GM19239 (cell line): ENCODE data around the gene CHFR.
"Not testable (repeated sequence)": the region's sequence is repeated elsewhere in the genome, so short reads cannot be mapped to it uniquely, and the experiment has no call there.

Source experiments
- DNase-seq: peaks from one replicate; pipeline ENCODE4 v3.0.0; 2011; ENCODE audit warnings: low spot score; ENCODE audit not compliant: insufficient read length
- FAIRE-seq: peaks from 2 replicates; lab custom pipeline; 2011; peaks lifted over from hg19 to GRCh38; lab: Jason Lieb, UNC

CHFR gene

GRCh38 chr12:132818562-132818961 lies 68.8 kb downstream of the CHFR start:
- no peak for FAIRE-seq
- DNase-seq, result no peak

- no peak for FAIRE-seq
- DNase-seq, result no peak
These were observed 73.2 kb downstream of the CHFR start for GRCh38 chr12:132814232-132814631.

- DNase-seq (no peak), FAIRE-seq (no peak)
These were observed 74.0 kb downstream of the CHFR start for GRCh38 chr12:132813443-132813842.

- DNase-seq (no peak), FAIRE-seq (no peak)
These were observed 74.6 kb downstream of the CHFR start for GRCh38 chr12:132812631-132813305.

GRCh38 chr12:132809391-132809790 lies 78.0 kb downstream of the CHFR start:
- not testable (repeated sequence) for DNase-seq, FAIRE-seq

- no peak for DNase-seq
- FAIRE-seq, result no peak
These were observed 79.9 kb downstream of the CHFR start for GRCh38 chr12:132807295-132808092.

GRCh38 chr12:132806857-132807256 lies 80.5 kb downstream of the CHFR start:
- FAIRE-seq (no peak), DNase-seq (no peak)

GRCh38 chr12:132804426-132804861 lies 83.0 kb downstream of the CHFR start:
- FAIRE-seq (no peak), DNase-seq (no peak)

GRCh38 chr12:132803888-132804287 lies 83.5 kb downstream of the CHFR start:
- FAIRE-seq (no peak), DNase-seq (no peak)

GRCh38 chr12:132803125-132803524 lies 84.3 kb downstream of the CHFR start:
- no peak for FAIRE-seq
- DNase-seq, result no peak

- DNase-seq (no peak), FAIRE-seq (no peak)
These were observed 85.7 kb downstream of the CHFR start for GRCh38 chr12:132801741-132802140.

GRCh38 chr12:132798836-132799235 lies 88.6 kb downstream of the CHFR start:
- FAIRE-seq (no peak), DNase-seq (no peak)

- FAIRE-seq, result no peak
These were observed 89.4 kb downstream of the CHFR start for GRCh38 chr12:132797820-132798570.

GRCh38 chr12:132795847-132796246 lies 91.6 kb downstream of the CHFR start:
- DNase-seq (no peak), FAIRE-seq (no peak)

More at GRCh38 chr12:132797820-132798570, 89.4 kb downstream of the CHFR start:
- no peak for DNase-seq

GRCh38 chr12:132791940-132792339 lies 95.5 kb downstream of the CHFR start:
- not testable (repeated sequence) for DNase-seq, FAIRE-seq

GRCh38 chr12:132789099-132789471 lies 98.3 kb downstream of the CHFR start:
- FAIRE-seq (no peak), DNase-seq (no peak)

GRCh38 chr12:132788375-132789098 lies 98.9 kb downstream of the CHFR start:
- no peak for FAIRE-seq
- no peak for DNase-seq

GRCh38 chr12:132787877-132788276 lies 99.5 kb downstream of the CHFR start:
- DNase-seq (no peak), FAIRE-seq (no peak)

GRCh38 chr12:132786192-132786591 lies 101.2 kb downstream of the CHFR start:
- no peak for FAIRE-seq
- DNase-seq, result no peak

GRCh38 chr12:132784580-132784979 lies 102.8 kb downstream of the CHFR start:
- DNase-seq (no peak), FAIRE-seq (no peak)
